Jurkat, Clone E6-1 (cell line): ENCODE results near the gene ZNF614.
"Not testable (repeated sequence)": the region's sequence is repeated elsewhere in the genome, so short reads cannot be mapped to it uniquely, and the experiment has no call there.

ENCODE experiments used
- DNase-seq: peaks from one replicate; pipeline ENCODE4 v3.0.0-alpha.2; 2011; ENCODE audit warnings: low read depth, low spot score
- H3K4me3 ChIP-seq: 2 replicates; pipeline ENCODE4 v1.5.1; 2011; ENCODE audit warnings: mild to moderate bottlenecking, low read length, control low read depth, moderate library complexity

Gene ZNF614

DNA sequence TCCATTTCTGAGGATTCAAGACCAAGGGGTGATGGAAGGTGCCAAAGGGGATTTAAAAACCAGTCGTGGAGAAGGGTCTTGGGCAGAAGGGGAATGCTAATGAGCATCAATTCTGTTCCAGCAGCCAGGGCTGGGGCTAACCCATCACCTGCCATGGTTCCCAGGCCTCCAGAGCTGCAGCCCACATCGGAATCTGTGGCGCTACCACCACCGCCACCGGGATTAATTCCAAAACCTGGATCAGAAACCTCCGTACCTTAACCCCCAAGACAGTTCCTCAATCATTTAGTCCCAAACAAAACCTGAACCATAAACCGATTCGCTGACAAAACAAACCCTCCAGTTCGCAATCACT is 20.8 kb downstream of the ZNF614 start:
- DNase-seq: no peak
- H3K4me3 ChIP-seq: no peak overlapping the region

DNA sequence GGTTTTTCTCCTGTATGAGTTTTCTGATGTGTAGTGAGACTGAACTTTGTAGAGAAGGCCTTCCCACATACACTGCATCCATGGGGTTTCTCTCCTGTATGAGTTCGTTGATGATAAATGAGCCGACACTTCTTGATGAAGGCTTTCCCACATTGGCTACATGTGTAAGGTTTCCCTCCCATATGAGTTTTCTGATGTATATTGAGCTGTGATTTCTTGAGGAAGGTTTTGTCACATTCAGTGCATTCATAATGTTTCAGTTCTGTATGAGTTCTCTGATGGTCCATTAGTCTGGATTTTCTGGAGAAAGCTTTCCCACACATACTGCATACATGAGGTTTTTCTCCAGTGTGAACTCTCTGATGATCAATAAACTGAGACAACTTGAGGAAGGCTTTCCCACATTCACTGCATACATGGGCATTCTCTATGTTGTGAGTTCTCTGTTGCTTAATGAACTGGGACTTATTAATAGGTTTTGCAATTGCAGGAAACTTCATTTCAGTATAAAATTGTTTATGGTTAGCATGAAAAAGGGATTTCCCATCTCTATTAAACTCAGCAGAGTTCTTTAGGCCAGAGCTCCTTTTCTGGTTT is 34.0 kb downstream of the ZNF614 start:
- no peak for DNase-seq
- H3K4me3 ChIP-seq: no peak overlapping the region

GRCh38 chr19:51993422-51993821 is 34.8 kb downstream of the ZNF614 start:
- H3K4me3 ChIP-seq: no peak overlapping the region
- DNase-seq: no peak

- H3K4me3 ChIP-seq: peak within 1 kb of the TSS; percentile 46
- DNase-seq: peak; percentile 55
Observed at GRCh38 chr19:51986309-51987291, 41.6 kb downstream of the ZNF614 start, which contains the start of gene ZNF350. ZNF350 (minus strand) TSS chr19:51986840; CDS start chr19:51974360, 12,480 bp downstream.

DNA sequence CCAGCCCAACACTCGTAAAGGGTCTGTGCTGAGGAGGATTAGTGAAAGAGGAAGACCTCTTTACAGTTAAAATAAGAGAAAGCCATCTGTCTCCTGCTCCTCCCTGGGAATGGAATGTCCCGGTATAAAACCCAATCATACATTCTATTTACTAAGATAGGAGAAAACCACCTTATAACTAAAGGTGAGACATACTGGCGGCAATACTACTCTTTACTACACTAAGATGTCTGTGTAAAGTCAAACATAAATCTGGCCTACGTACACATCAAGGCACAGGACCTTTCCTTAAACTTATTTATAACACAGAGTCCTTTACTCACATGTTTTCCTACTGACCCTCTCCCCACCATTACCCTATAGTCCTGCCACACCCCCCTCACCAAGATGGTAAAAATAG is 44.8 kb downstream of the ZNF614 start:
- H3K4me3 ChIP-seq: no peak overlapping the region
- DNase-seq: no peak

- H3K4me3 ChIP-seq, DNase-seq: not testable (repeated sequence)
Observed at GRCh38 chr19:51980926-51981325, 47.3 kb downstream of the ZNF614 start.

DNA sequence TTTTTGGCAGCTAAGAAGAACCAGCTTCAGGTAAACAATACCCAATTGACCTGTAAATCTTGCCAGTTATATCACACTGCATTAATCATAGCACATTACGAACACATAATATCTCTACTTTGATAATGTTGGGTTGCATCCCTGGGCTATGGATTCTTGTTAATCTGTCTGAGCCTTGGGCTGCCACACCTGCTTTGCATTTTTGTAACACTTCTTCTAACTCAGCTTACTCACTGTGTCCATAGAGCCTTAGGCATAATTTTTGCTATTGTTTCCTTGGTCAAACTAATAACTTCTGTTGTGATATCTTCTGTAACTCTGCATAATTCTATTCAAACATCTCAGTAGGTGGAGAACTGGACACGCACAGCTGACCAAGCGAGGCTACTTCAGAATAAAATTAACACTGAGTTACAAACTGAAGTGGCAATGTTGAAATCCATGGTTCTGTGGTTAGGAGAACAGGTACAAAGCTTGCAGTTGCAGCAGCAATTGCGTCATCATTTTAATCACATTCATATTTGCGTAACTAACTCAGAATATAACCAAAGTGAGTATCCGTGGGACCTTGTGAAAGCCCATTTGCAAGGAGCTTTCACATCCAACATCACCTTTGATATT is 48.0 kb downstream of the ZNF614 start:
- DNase-seq: no peak
- H3K4me3 ChIP-seq: no peak overlapping the region

DNA sequence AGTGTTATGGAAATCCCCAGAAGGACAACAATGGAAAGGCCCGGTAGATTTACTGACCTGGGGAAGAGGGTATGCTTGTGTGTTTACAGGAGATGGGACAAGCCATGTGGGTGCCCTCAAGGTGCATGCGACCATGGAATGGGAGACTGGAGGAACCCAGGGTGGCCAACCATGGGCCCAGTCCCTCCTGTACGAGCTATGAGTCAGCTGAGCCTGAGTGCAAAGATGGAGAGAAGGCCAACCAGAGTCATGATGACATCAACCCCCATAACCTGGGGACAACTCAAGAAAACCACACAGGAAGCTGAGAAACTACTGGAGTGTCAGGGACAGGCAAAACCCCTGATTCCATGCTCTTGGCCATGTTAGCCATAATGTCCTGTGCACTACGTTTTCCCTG is 49.3 kb downstream of the ZNF614 start:
- no peak overlapping the region for H3K4me3 ChIP-seq
- no peak for DNase-seq

GRCh38 chr19:51977346-51977745 is 50.8 kb downstream of the ZNF614 start:
- no peak for DNase-seq
- no peak overlapping the region for H3K4me3 ChIP-seq

DNA sequence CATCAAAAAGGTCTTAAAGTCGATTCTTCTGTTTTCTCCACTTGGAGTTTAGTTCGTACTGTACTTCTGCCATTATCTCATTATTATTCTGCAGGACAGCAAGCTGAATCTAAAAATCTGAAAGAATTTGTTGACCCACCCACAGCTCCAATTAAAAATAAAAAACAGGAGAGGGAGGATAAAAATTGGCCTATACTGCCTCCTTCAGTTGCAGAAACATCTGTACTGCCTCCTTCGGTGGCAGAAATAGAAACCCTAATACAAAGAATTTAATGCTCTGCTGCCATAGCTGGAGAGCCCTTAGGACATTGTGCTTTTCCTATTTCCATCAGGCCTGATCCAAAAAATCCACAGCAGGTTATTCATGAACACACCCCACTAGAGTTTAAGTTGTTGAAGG is 51.3 kb downstream of the ZNF614 start:
- DNase-seq: no peak

GRCh38 chr19:51975787-51976186 is 52.4 kb downstream of the ZNF614 start:
- not testable (repeated sequence) for H3K4me3 ChIP-seq, DNase-seq

More for the DNA sequence above, 51.3 kb downstream of the ZNF614 start:
- H3K4me3 ChIP-seq: no peak overlapping the region

- H3K4me3 ChIP-seq: no peak overlapping the region
- DNase-seq: no peak
Observed at GRCh38 chr19:51971624-51972023, 56.6 kb downstream of the ZNF614 start.

DNA sequence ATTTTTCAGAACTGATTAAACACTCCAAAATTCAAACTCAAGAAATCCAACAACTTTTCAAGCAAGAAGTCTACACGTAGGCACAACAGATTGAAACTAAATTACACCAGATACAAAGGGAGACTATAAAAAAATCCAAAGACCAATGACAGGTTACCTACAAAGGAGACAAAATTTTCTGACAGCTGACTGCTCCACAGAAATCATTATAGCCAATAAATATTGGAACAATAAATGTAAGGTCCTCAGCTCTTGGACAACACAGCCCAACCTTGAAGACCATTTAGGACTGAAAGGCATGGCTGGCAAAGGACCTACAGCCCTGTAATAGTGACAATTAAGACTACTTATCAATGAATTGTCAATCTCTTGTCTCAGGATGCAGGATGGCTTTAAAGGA is 57.5 kb downstream of the ZNF614 start:
- H3K4me3 ChIP-seq: no peak overlapping the region
- DNase-seq: no peak

DNA sequence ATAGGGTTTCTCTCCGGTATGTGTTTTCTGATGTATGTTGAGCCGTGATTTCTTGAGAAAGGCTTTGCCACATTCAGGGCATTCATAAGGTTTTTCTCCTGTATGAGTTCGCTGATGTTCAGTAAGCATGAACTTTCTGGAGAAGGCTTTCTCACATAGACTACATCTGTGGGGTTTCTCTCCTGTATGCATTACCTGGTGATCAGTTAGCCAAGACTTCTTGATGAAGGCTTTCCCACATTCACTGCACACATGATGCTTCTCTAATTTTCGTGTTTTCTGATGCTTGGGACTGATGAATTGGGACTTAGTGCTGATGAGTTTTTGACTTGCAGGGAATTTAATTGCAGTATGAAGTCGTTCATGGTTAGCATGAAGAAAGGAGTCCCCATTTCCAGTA is 62.6 kb downstream of the ZNF614 start:
- no peak overlapping the region for H3K4me3 ChIP-seq
- no peak for DNase-seq
